HG02763 (cell line): ENCODE measurements around the gene RPIA.
"Not testable (repeated sequence)": the region's sequence is repeated elsewhere in the genome, so short reads cannot be mapped to it uniquely, and the experiment has no call there.

ENCODE experiments used
- ATAC-seq: cut with Tn5 transposase; IDR thresholded peaks from one replicate; pipeline ENCODE4 v1.9.1; 2021; ENCODE audit warnings: mild to moderate bottlenecking, moderate library complexity; ENCODE audit not compliant: unreplicated experiment

Gene RPIA

GRCh38 chr2:88765889-88766481 lies 74.5 kb downstream of the RPIA start:
- not testable (repeated sequence) for ATAC-seq

GRCh38 chr2:88770016-88770415 lies 78.5 kb downstream of the RPIA start:
- ATAC-seq: no peak

GRCh38 chr2:88773233-88774028 lies 82.0 kb downstream of the RPIA start:
- not testable (repeated sequence) for ATAC-seq

GRCh38 chr2:88789213-88789612 lies 97.7 kb downstream of the RPIA start:
- not testable (repeated sequence) for ATAC-seq

- ATAC-seq: not testable (repeated sequence)
Measured at GRCh38 chr2:88795932-88796331, 104.5 kb downstream of the RPIA start.

GRCh38 chr2:88796523-88796922 lies 105.0 kb downstream of the RPIA start:
- ATAC-seq: not testable (repeated sequence)

- not testable (repeated sequence) for ATAC-seq
Measured at GRCh38 chr2:88797164-88797563, 105.7 kb downstream of the RPIA start.
